NCI-H524 (cell line): Measurements from ENCODE around the gene RFC3.
"Not testable (repeated sequence)": the region's sequence is repeated elsewhere in the genome, so short reads cannot be mapped to it uniquely, and the experiment has no call there.

Experiments used
- DNase-seq, 2 experiments: peaks; one replicate each; lab custom pipeline; 2025; lab: John Stamatoyannopoulos, UW

RFC3 gene

GRCh38 chr13:33817901-33818706 is at the start of gene RFC3:
Gene RFC3 (plus strand): TSS chr13:33818149. CDS start chr13:33818179, 30 bp downstream.
- peak; percentile 80 to 94 for DNase-seq

- DNase-seq, result no peak
Observed at GRCh38 chr13:33771296-33771695, 46.7 kb upstream of the RFC3 start.

GRCh38 chr13:33773790-33774462 is 44.0 kb upstream of the RFC3 start:
- no peak for DNase-seq

GRCh38 chr13:33775339-33776108 is 42.4 kb upstream of the RFC3 start:
- no peak for DNase-seq

GRCh38 chr13:33776239-33776881 is 41.6 kb upstream of the RFC3 start:
- DNase-seq, result no peak

GRCh38 chr13:33782631-33783030 is 35.3 kb upstream of the RFC3 start:
- no peak for DNase-seq

GRCh38 chr13:33783212-33783611 is 34.7 kb upstream of the RFC3 start:
- DNase-seq, result not testable (repeated sequence)

- no peak for DNase-seq
Observed at GRCh38 chr13:33784738-33785137, 33.2 kb upstream of the RFC3 start.

GRCh38 chr13:33785384-33785783 is 32.6 kb upstream of the RFC3 start:
- DNase-seq, result no peak

GRCh38 chr13:33787051-33787591 is 30.8 kb upstream of the RFC3 start:
- no peak for DNase-seq

- DNase-seq, result no peak
Observed at GRCh38 chr13:33789066-33789606, 28.8 kb upstream of the RFC3 start.

GRCh38 chr13:33789739-33790138 is 28.2 kb upstream of the RFC3 start:
- DNase-seq, result no peak

GRCh38 chr13:33793726-33794125 is 24.2 kb upstream of the RFC3 start:
- DNase-seq, result no peak

GRCh38 chr13:33794576-33794975 is 23.4 kb upstream of the RFC3 start:
- DNase-seq, result no peak

- DNase-seq, result no peak
Observed at GRCh38 chr13:33796095-33796494, 21.9 kb upstream of the RFC3 start.

- no peak for DNase-seq
Observed at GRCh38 chr13:33797622-33798021, 20.3 kb upstream of the RFC3 start.

GRCh38 chr13:33798023-33798422 is 19.9 kb upstream of the RFC3 start:
- no peak for DNase-seq

GRCh38 chr13:33799950-33800592 is 17.9 kb upstream of the RFC3 start:
- DNase-seq, result peak in 1 of 2 experiments; percentile 34

GRCh38 chr13:33800646-33801186 is 17.2 kb upstream of the RFC3 start:
- no peak for DNase-seq

- DNase-seq, result no peak
Observed at GRCh38 chr13:33806470-33807248, 11.3 kb upstream of the RFC3 start.
